Measurements from ENCODE around the gene IL18RAP. TPM values are rescaled to one million over a fixed set of nuclear protein-coding genes. Genes with fewer than 3 reads are reported as not detected.

The IL18RAP gene
- total and polyA plus RNA-seq, 2 donors (not counting 3 experiments of a cell fraction or from before 2014, with no cell fraction given) = 0.03 TPM; not detected in 1

- dilution Hi-C loops (cut with MboI; ENCODE audit: extremely low pct_ligation_motif_present, low sequenced_read_pairs) (loop anchor here (25.0 kb wide), 1 partner anchor 89 kb away; no protein-coding TSS in a partner anchor), intact Hi-C loops (cut with micrococcal nuclease) (no loop called here)
- Histone ChIP-seq H3K79me2 (ENCODE audit: control insufficient read depth, insufficient read depth, low read length) (no peaks in the 10 kb centered on the region), H4K20me1 (replicated peaks; ENCODE audit: control insufficient read depth, extremely low read depth, insufficient read depth, low read length) (no peaks in the 10 kb centered on the region), H3K9ac (replicated peaks; ENCODE audit: extremely low read depth, insufficient read depth, low read length) (no peak overlapping the region), H3K4me3 (replicated peaks in 1 of 3; ENCODE audit: insufficient read depth in 1 of 3, low read depth in 1 of 3, low read length in 3 of 3) (no peak overlapping the region), H3K36me3 (ENCODE audit: control insufficient read depth in 2 of 2, extremely low read depth in 1 of 2, insufficient read depth in 2 of 2, low read length in 2 of 2) (no peaks in the 10 kb centered on the region), H2AFZ (ENCODE audit: low read depth, low read length) (no peak overlapping the region), H3K9me1 (replicated peaks; ENCODE audit: control insufficient read depth, extremely low read depth, insufficient read depth, low read length) (no peaks in the 10 kb centered on the region), H3K4me2 (ENCODE audit: insufficient read depth, low read length) (no peak overlapping the region), H3K9me3 (replicated peaks; ENCODE audit: control insufficient read depth, insufficient read depth, low read length) (no peaks in the 10 kb centered on the region), H3K27me3 (ENCODE audit: control insufficient read depth in 2 of 2, insufficient read depth in 2 of 2, low read length in 2 of 2) (peaks cover 2 to 33% of the 10 kb centered on the region in 2 experiments), H3K4me1 (ENCODE audit: control insufficient read depth, extremely low read depth, insufficient read depth, low read length) (no peaks in the 10 kb centered on the region), H3K27ac (ENCODE audit: insufficient read depth, low read depth, low read length) (no peak overlapping the region)
- ChIA-PET POLR2A (no interaction called here), CTCF (interaction anchor here (1.0 to 2.5 kb wide), 2 partner anchors 19 to 25 kb away, joined by 3 to 9 read pairs; partner anchors contain the start of gene SLC9A4)
- DNase-seq (ENCODE audit: low read depth, low spot score) (no peak), FAIRE-seq (no peak)
- BruUV-seq (replicated peaks) = no TSS peak
- no peak for TF ChIP-seq GATA2 (IDR thresholded peaks at IDR 0.05; ENCODE audit: insufficient read depth, insufficient read length, low read depth, low read length)
- no peak for TF ChIP-seq POLR2AphosphoS5 (IDR thresholded peaks at IDR 0.05; ENCODE audit: insufficient read depth, low read depth, low read length)
- no peak for TF ChIP-seq EZH2 (IDR thresholded peaks at IDR 0.05; ENCODE audit: borderline replicate concordance, low read depth, low read length, severe bottlenecking)
- TF ChIP-seq FOS (IDR thresholded peaks at IDR 0.05; ENCODE audit: borderline replicate concordance, insufficient read depth, low read length) = no peak
- no peak for TF ChIP-seq CTCF (IDR thresholded peaks at IDR 0.05; ENCODE audit: extremely low read depth in 1 of 2, insufficient read depth in 1 of 2, low read depth in 1 of 2, low read length in 2 of 2)
- TF ChIP-seq POLR2A (IDR thresholded peaks at IDR 0.05; ENCODE audit: low read depth, low read length) = no peak
- no peak for TF ChIP-seq JUN (IDR thresholded peaks at IDR 0.05; ENCODE audit: borderline replicate concordance, insufficient read depth, insufficient read length, low read depth)
- no peak for TF ChIP-seq MAX (IDR thresholded peaks at IDR 0.05; ENCODE audit: insufficient read depth, insufficient read length)
- no peak for TF ChIP-seq MYC (IDR thresholded peaks at IDR 0.05; ENCODE audit: low read depth, low read length)
These were observed 75.5 kb downstream of the IL18RAP start for GRCh38 chr2:102498414-102498813.

Data from endothelial cell of umbilical vein (primary cell).